GM12878 (cell line): ENCODE measurements around the gene PTPRQ. TPM values are rescaled to one million over a fixed set of nuclear protein-coding genes. Genes with fewer than 3 reads are reported as not detected.

Source experiments
- ATAC-seq: fragments of 200-7000 bp; cut with Tn5 transposase; 3 replicates; pipeline ENCODE4 v1.9.1; 2020; ENCODE audit warnings: mild to moderate bottlenecking, moderate library complexity
- BruUV-seq: library from RNA; stranded (reverse); fragments of 400-500 nt; replicated peaks from 2 replicates; lab custom pipeline; 2021; lab: Mats Ljungman, UMichigan
- CTCF ChIA-PET: fragments of 300-600 bp; sonication (Branson Sonifier 250); formaldehyde crosslinking; extraction: SDS; loops from one replicate; lab custom pipeline; 2021; ENCODE audit warnings: inconsistent platforms; lab: Yijun Ruan, JAX
- POLR2A ChIA-PET: fragments of 350-600 bp; formaldehyde crosslinking; extraction: SDS; loops from one replicate; lab custom pipeline; 2021; ENCODE audit warnings: inconsistent platforms; lab: Charles Lee
- RAD21 ChIA-PET: fragments of 300-600 bp; sonication (Branson Sonifier 250); formaldehyde crosslinking; loops from one replicate; lab custom pipeline; 2023; ENCODE audit warnings: antibody characterized with exemption; ENCODE audit not compliant: unreplicated experiment; lab: Charles Lee
- SMC1A ChIA-PET: fragments of 300-600 bp; sonication (Branson Sonifier 250); formaldehyde crosslinking; loops from one replicate; lab custom pipeline; 2023; ENCODE audit not compliant: unreplicated experiment, uncharacterized antibody; lab: Charles Lee
- DNase-seq: peaks from one replicate; pipeline ENCODE4 v3.0.0-alpha.2; 2011; ENCODE audit warnings: low read depth, low spot score
- FAIRE-seq: peaks from 3 replicates; lab custom pipeline; 2011; peaks lifted over from hg19 to GRCh38; lab: Jason Lieb, UNC
- H2AFZ ChIP-seq: 2 replicates; pipeline ENCODE4 v1.6.0; 2011; ENCODE audit warnings: low read depth, low read length, control low read depth; ENCODE audit not compliant: control insufficient read depth
- H3K27ac ChIP-seq: 2 replicates; pipeline ENCODE4 v1.5.1; 2011; ENCODE audit warnings: control low read depth; ENCODE audit not compliant: control insufficient read depth, insufficient read depth
- H3K27me3 ChIP-seq, 2 experiments: replicated peaks in 1 of 2; 2 replicates each; pipeline versions ENCODE4 v1.6.0 to v1.6.1; 2011; ENCODE audit warnings: low read length in 1 of 2; ENCODE audit not compliant: control insufficient read depth in 2 of 2, insufficient read depth in 2 of 2
- H3K36me3 ChIP-seq, 2 experiments: 2 replicates each; pipeline ENCODE4 v1.5.1; 2011; ENCODE audit warnings: low read length in 1 of 2; ENCODE audit not compliant: control insufficient read depth in 2 of 2, insufficient read depth in 2 of 2
- H3K4me1 ChIP-seq: 2 replicates; pipeline ENCODE4 v1.6.1; 2011; ENCODE audit warnings: mild to moderate bottlenecking, low read length, moderate library complexity, mixed read lengths; ENCODE audit not compliant: control insufficient read depth, insufficient read depth
- H3K4me2 ChIP-seq: 2 replicates; pipeline ENCODE4 v1.6.0; 2011; ENCODE audit warnings: control low read depth; ENCODE audit not compliant: control insufficient read depth, insufficient read depth
- H3K4me3 ChIP-seq: fragments of 200-600 bp; sonication (generic); 2 replicates; pipeline ENCODE4 v1.5.1; 2016
- H3K79me2 ChIP-seq: 2 replicates; pipeline ENCODE4 v1.6.0; 2011; ENCODE audit warnings: low read length; ENCODE audit not compliant: control insufficient read depth, insufficient read depth
- H3K9ac ChIP-seq: 2 replicates; pipeline ENCODE4 v1.8.0; 2011; ENCODE audit warnings: low read length, control low read depth, mixed read lengths; ENCODE audit not compliant: control insufficient read depth, insufficient read depth
- H3K9me3 ChIP-seq: replicated peaks from 3 replicates; pipeline ENCODE4 v1.5.1; 2011; ENCODE audit warnings: mild to moderate bottlenecking, low read length; ENCODE audit not compliant: control insufficient read depth, insufficient read depth
- H4K20me1 ChIP-seq: 2 replicates; pipeline ENCODE4 v1.6.0; 2011; ENCODE audit not compliant: control insufficient read depth, insufficient read depth
- EP300 ChIP-seq, 2 experiments: fragments of 150-350 bp in 1 of 2; IDR thresholded peaks; 2 replicates each; pipeline ENCODE4 v1.6.1; 2011 to 2012; ENCODE audit warnings: low read depth in 2 of 2, low read length in 2 of 2, borderline replicate concordance in 1 of 2, improper control_type of control experiment in 1 of 2, inconsistent platforms in 1 of 2; ENCODE audit not compliant: control insufficient read depth in 1 of 2
- EZH2 ChIP-seq: IDR thresholded peaks from 2 replicates; pipeline ENCODE4 v1.6.1; 2012; ENCODE audit warnings: low read depth, mild to moderate bottlenecking, control low read depth, inconsistent platforms, low read length, borderline replicate concordance; ENCODE audit not compliant: control insufficient read depth
- POU2F2 ChIP-seq: IDR thresholded peaks from 3 replicates; pipeline ENCODE4 v1.6.1; 2011; ENCODE audit warnings: low read depth, mild to moderate bottlenecking, low read length, borderline replicate concordance
- RUNX3 ChIP-seq: IDR thresholded peaks from 2 replicates; pipeline ENCODE4 v1.6.1; 2012; ENCODE audit warnings: low read length, inconsistent platforms
- SMAD1 ChIP-seq: fragments of 450-650 bp; IDR thresholded peaks from 2 replicates; pipeline ENCODE4 v1.6.1; 2018; ENCODE audit warnings: mild to moderate bottlenecking, low read depth; ENCODE audit not compliant: partially characterized antibody
- STAT1 ChIP-seq: fragments of 450-650 bp; conservative IDR thresholded peaks from 2 replicates; pipeline ENCODE4 v1.6.1; 2014; ENCODE audit warnings: antibody characterized with exemption, mild to moderate bottlenecking
- TAF1 ChIP-seq: IDR thresholded peaks from 2 replicates; pipeline ENCODE4 v1.6.1; 2011; ENCODE audit warnings: mild to moderate bottlenecking, low read depth, low read length, borderline replicate concordance
- YBX1 ChIP-seq: fragments of 450-650 bp; IDR thresholded peaks from 2 replicates; pipeline ENCODE4 v1.6.1; 2016; ENCODE audit warnings: antibody characterized with exemption
- ZNF207 ChIP-seq: fragments of 450-650 bp; IDR thresholded peaks from 2 replicates; pipeline ENCODE4 v1.6.1; 2014; ENCODE audit warnings: antibody characterized with exemption, mild to moderate bottlenecking, borderline replicate concordance
- WGBS: methylation state at CpG from one replicate; pipeline ENCODE4 v1.1.6; 2016; ENCODE audit warnings: low lambda C conversion rate; ENCODE audit not compliant: insufficient replicate concordance, insufficient coverage; ENCODE audit errors: missing lambda C conversion rate; 5-methylcytosine and 5-hydroxymethylcytosine counted together
- in situ Hi-C: fragments of 300-500 bp; cut with MboI; formaldehyde crosslinking; loops from 9 replicates; pipeline ENCODE4 v1.14.3; 2018; ENCODE audit warnings: mixed read lengths
- intact Hi-C: fragments of 100-400 bp; cut with micrococcal nuclease; formaldehyde crosslinking; loops from one replicate; pipeline ENCODE4 v1.14.2; 2022; ENCODE audit not compliant: unreplicated experiment
- polyA plus RNA-seq, 11 experiments: library from polyadenylated mRNA; depleted of rRNA in 4 of 11; unstranded in 6 of 11; stranded (reverse) in 5 of 11; fragments of >200 nt; fragmentation: Nextera tagmentation in 4 of 11; fragmentation: Illumina TruSeq in 1 of 11; extraction: Ambion mirVana in 4 of 11; extraction: Trizol in 1 of 11; gene quantifications; 1 replicate in 1 of 11; 2 replicates in 10 of 11; pipeline versions ENCODE4 v1.2.1 to v1.2.3, GENCODE V29; 2011 to 2016; ENCODE audit warnings: inconsistent platforms in 2 of 11, missing spikeins in 2 of 11, low read depth in 1 of 11
- total RNA-seq, 4 experiments: library from RNA; depleted of rRNA in 3 of 4; stranded (reverse); fragments of >200 nt in 3 of 4; fragmentation: Illumina TruSeq in 1 of 4; extraction: Trizol in 1 of 4; gene quantifications; 2 replicates each; pipeline versions ENCODE4 v1.2.1 to v1.2.3, GENCODE V29; 2013 to 2021
- TF ChIP-seq, protein P1 (sequence below): fragments of 450-650 bp; conservative IDR thresholded peaks from 2 replicates; pipeline ENCODE4 v1.6.1; 2017; ENCODE audit warnings: mild to moderate bottlenecking, moderate library complexity

The PTPRQ gene
- total and polyA plus RNA-seq, 10 of the 15 experiments (the other 5 are each of a cell fraction or from before 2014, with no cell fraction given) = 0.01 TPM; not detected in 9

DNA sequence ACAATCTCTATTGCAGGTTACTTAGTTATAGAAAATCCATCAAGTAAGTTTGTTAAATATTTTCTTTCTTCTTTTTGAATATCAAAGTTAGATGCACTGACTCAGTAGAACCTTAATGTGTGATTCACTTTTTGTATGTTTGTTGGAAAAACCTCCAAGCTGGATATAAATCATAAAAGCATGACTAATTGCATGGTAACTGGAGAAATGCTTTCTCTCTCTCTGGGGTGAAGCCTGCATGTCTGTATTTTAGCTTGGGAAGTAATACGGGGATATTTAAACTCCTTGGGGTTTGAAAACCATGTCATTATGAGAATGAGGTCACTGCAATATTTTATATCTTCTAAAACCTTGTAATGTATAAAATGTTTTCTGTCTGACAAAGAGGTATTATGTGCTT is 204.8 kb downstream of the PTPRQ start:
- Histone ChIP-seq H3K9me3 (no peaks in the 10 kb centered on the region), H3K4me3 (no peak overlapping the region), H3K27me3 (no peaks in the 10 kb centered on the region), H3K36me3 (no peaks in the 10 kb centered on the region)
- POLR2A ChIA-PET = no interaction called here
- no peak for ATAC-seq
- SMC1A ChIA-PET = no interaction called here
- CTCF ChIA-PET = interaction anchor here (1.3 to 2.0 kb wide), 2 partner anchors 10 to 16 kb away, joined by 3 to 8 read pairs; no protein-coding TSS in a partner anchor
- intact Hi-C loops (no loop called here), in situ Hi-C loops (no loop called here)
- BruUV-seq = no TSS peak
- RAD21 ChIA-PET = no interaction called here
- 80% methylated on average over 1 of the region's 1 CpG for WGBS
- no peak for TF ChIP-seq YBX1
- no peak for TF ChIP-seq STAT1
- TF ChIP-seq SMAD1 = no peak
- no peak for TF ChIP-seq ZNF207
- no peak for TF ChIP-seq EZH2
- TF ChIP-seq, protein P1, sequence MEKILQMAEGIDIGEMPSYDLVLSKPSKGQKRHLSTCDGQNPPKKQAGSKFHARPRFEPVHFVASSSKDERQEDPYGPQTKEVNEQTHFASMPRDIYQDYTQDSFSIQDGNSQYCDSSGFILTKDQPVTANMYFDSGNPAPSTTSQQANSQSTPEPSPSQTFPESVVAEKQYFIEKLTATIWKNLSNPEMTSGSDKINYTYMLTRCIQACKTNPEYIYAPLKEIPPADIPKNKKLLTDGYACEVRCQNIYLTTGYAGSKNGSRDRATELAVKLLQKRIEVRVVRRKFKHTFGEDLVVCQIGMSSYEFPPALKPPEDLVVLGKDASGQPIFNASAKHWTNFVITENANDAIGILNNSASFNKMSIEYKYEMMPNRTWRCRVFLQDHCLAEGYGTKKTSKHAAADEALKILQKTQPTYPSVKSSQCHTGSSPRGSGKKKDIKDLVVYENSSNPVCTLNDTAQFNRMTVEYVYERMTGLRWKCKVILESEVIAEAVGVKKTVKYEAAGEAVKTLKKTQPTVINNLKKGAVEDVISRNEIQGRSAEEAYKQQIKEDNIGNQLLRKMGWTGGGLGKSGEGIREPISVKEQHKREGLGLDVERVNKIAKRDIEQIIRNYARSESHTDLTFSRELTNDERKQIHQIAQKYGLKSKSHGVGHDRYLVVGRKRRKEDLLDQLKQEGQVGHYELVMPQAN = no peak
- TF ChIP-seq TAF1 = no peak
- TF ChIP-seq RUNX3 = no peak
- no peak for TF ChIP-seq EP300 (IDR thresholded peaks at IDR 0.05; ENCODE audit: borderline replicate concordance in 1 of 2, control insufficient read depth in 1 of 2, low read depth in 2 of 2, low read length in 2 of 2)
- TF ChIP-seq POU2F2 = no peak
- TF ChIP-seq, all 136 proteins: peak for 0
- no peaks in the 10 kb centered on the region for H3K4me1 ChIP-seq
- no peaks in the 10 kb centered on the region for H4K20me1 ChIP-seq
- no peak overlapping the region for H3K27ac ChIP-seq
- no peak overlapping the region for H3K4me2 ChIP-seq
- no peak for DNase-seq
- no peaks in the 10 kb centered on the region for H3K79me2 ChIP-seq
- no peak overlapping the region for H2AFZ ChIP-seq
- FAIRE-seq = no peak
- H3K9ac ChIP-seq = no peak overlapping the region
